K562 (cell line): Measurements from ENCODE around the gene TRAPPC5. TPM values are rescaled to one million over a fixed set of nuclear protein-coding genes. Genes with fewer than 3 reads are reported as not detected.
A peak's percentile ranks its signal among the peaks of the same experiment; 100 is the strongest.

Source experiments
- ATF7 ChIP-seq: fragments of 450-650 bp; IDR thresholded peaks from 2 replicates; pipeline ENCODE4 v1.7.1; 2014; ENCODE audit warnings: mild to moderate bottlenecking, moderate library complexity
- CBFB ChIP-seq: sonication (generic); formaldehyde crosslinking; IDR thresholded peaks from 2 replicates; pipeline ENCODE4 v1.4.0; 2020; ENCODE audit warnings: mild to moderate bottlenecking, missing genetic modification reagents
- CGGBP1 ChIP-seq: fragments of 250-450 bp; sonication (Bioruptor Pico); IDR thresholded peaks from 2 replicates; pipeline ENCODE4 v1.9.0; 2021; ENCODE audit warnings: mild to moderate bottlenecking
- ELF2 ChIP-seq: fragments of 250-450 bp; sonication (Bioruptor Pico); IDR thresholded peaks from 2 replicates; pipeline ENCODE4 v1.5.0; 2021; ENCODE audit warnings: mild to moderate bottlenecking
- FOXK1 ChIP-seq: sonication (generic); formaldehyde crosslinking; IDR thresholded peaks from 2 replicates; pipeline ENCODE4 v1.8.0; 2022; ENCODE audit warnings: missing genetic modification reagents, mild to moderate bottlenecking, borderline replicate concordance
- FOXK2 ChIP-seq, 2 experiments: fragments of 450-650 bp; IDR thresholded peaks in 1 of 2; conservative IDR thresholded peaks in 1 of 2; 2 replicates each; pipeline ENCODE4 v1.6.1; 2016; ENCODE audit warnings: low read depth in 2 of 2, mild to moderate bottlenecking in 1 of 2
- HEY1 ChIP-seq: fragments of 250-450 bp; sonication (Bioruptor Pico); IDR thresholded peaks from 2 replicates; pipeline ENCODE4 v1.5.0; 2020; ENCODE audit warnings: mild to moderate bottlenecking, moderate library complexity, borderline replicate concordance
- HNRNPH1 ChIP-seq: fragments of 200-400 bp; formaldehyde crosslinking; optimal IDR thresholded peaks from 2 replicates; pipeline ENCODE3; 2017; ENCODE audit warnings: low read depth, mild to moderate bottlenecking, low read length, moderate library complexity
- MYC ChIP-seq, 2 experiments: fragments of 250-450 bp in 1 of 2; sonication (Bioruptor Pico) in 1 of 2; IDR thresholded peaks; 2 replicates each; pipeline versions ENCODE4 v1.5.1 to v1.6.1; 2012 to 2021; ENCODE audit warnings: low read depth in 2 of 2, borderline replicate concordance in 1 of 2, improper control_type of control experiment in 1 of 2, low read length in 1 of 2, mild to moderate bottlenecking in 1 of 2, moderate library complexity in 1 of 2
- NR1H2 ChIP-seq: sonication (generic); formaldehyde crosslinking; IDR thresholded peaks from 2 replicates; pipeline ENCODE4 v1.4.0; 2020; ENCODE audit warnings: mild to moderate bottlenecking, missing genetic modification reagents
- NR2C2 ChIP-seq, 2 experiments: fragments of 200-800 bp in 1 of 2; sonication (Bioruptor generic) in 1 of 2; sonication (generic) in 1 of 2; formaldehyde crosslinking in 1 of 2; IDR thresholded peaks; 2 replicates each; pipeline versions ENCODE4 v1.6.1 to v1.8.0; 2016 to 2022; ENCODE audit warnings: mild to moderate bottlenecking in 1 of 2, missing compliant biosample characterization in 1 of 2, missing genetic modification characterization in 1 of 2, missing genetic modification reagents in 1 of 2
- PRMT5 ChIP-seq: sonication (generic); formaldehyde crosslinking; IDR thresholded peaks from 2 replicates; pipeline ENCODE4 v1.5.0; 2020; ENCODE audit warnings: missing genetic modification reagents
- SPI1 ChIP-seq: IDR thresholded peaks from 2 replicates; pipeline ENCODE4 v1.6.1; 2011; ENCODE audit warnings: low read depth, low read length, control low read depth, borderline replicate concordance
- ZKSCAN3 ChIP-seq: fragments of 250-450 bp; sonication (Bioruptor Pico); IDR thresholded peaks from 2 replicates; pipeline ENCODE4 v1.4.0; 2020
- ZNF12 ChIP-seq: sonication (generic); formaldehyde crosslinking; IDR thresholded peaks from 2 replicates; pipeline ENCODE4 v1.4.0; 2020; ENCODE audit warnings: mild to moderate bottlenecking, missing genetic modification reagents
- ZNF174 ChIP-seq: fragments of 250-450 bp; sonication (Bioruptor Pico); IDR thresholded peaks from 2 replicates; pipeline ENCODE4 v1.4.0; 2020; ENCODE audit warnings: mild to moderate bottlenecking
- ZNF217 ChIP-seq: sonication (generic); formaldehyde crosslinking; IDR thresholded peaks from 2 replicates; pipeline ENCODE4 v1.8.0; 2022; ENCODE audit warnings: mild to moderate bottlenecking, missing genetic modification reagents
- ZNF507 ChIP-seq: conservative IDR thresholded peaks from 2 replicates; pipeline ENCODE4 v1.6.1; 2017; ENCODE audit warnings: missing genetic modification characterization, missing compliant biosample characterization
- polyA plus RNA-seq, 8 experiments: library from polyadenylated mRNA; depleted of rRNA in 4 of 8; stranded (reverse) in 5 of 8; unstranded in 3 of 8; fragments of >200 nt; fragmentation: Nextera tagmentation in 2 of 8; fragmentation: Illumina TruSeq in 1 of 8; extraction: Ambion mirVana in 2 of 8; extraction: Trizol in 1 of 8; gene quantifications; 2 replicates each; pipeline versions ENCODE4 v1.2.1 to v1.2.3, GENCODE V29; 2011 to 2014; ENCODE audit warnings: inconsistent platforms in 1 of 8, missing spikeins in 1 of 8
- total RNA-seq, 7 experiments: library from RNA; depleted of rRNA in 6 of 7; stranded (reverse); fragments of >200 nt in 6 of 7; fragmentation: Illumina TruSeq in 2 of 7; extraction: Trizol in 2 of 7; gene quantifications; 2 replicates each; pipeline versions ENCODE4 v1.2.1 to v1.2.3, GENCODE V29; 2011 to 2021; ENCODE audit warnings: low replicate concordance in 1 of 7
- TF ChIP-seq, protein P1 (sequence below): sonication (generic); formaldehyde crosslinking; IDR thresholded peaks from 2 replicates; pipeline ENCODE4 v1.8.0; 2023; ENCODE audit warnings: missing genetic modification reagents, mild to moderate bottlenecking, borderline replicate concordance
- TF ChIP-seq, protein P2 (sequence below): fragments of 250-450 bp; sonication (Bioruptor Pico); IDR thresholded peaks from 2 replicates; pipeline ENCODE4 v1.4.0; 2020; ENCODE audit warnings: mild to moderate bottlenecking, moderate library complexity, borderline replicate concordance

The TRAPPC5 gene
- total and polyA plus RNA-seq, 9 of the 15 experiments (the other 6 are each of a cell fraction or from before 2014, with no cell fraction given) = 2.0 to 76.9 (median 29.3) TPM

DNA sequence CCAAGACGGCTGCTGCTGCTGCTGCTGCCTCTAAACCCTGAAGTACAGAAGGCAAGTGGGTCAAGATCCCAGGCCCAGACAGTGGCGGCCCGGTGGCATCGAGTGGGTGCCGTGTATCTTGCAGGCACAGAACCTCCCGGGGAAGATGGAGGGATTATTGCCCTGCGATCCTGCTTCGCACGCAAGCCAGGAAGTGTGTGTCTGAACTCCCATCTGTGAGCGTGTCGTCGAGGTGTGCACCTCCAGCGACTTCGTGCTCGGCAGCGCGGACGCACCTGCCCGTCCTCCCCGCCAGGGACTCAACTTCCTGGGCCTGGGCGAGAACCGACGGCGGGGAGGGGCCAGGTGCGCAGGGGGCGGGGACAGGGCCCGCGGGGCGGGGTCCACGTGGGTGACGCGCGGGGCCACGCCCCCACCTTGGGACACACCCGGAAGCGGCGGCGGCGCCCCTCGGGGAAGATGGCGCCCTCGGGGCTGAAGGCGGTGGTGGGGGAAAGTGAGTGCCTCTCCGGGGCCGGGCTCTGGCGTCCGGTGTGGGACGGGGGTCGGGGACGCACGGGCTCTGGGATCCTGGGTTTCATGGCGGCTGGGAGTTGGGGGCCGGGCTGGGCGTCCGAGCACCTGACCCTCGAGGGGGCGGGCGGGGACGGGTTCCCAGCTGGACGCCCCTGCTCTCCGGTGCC, 43.8 kb upstream of the TRAPPC5 start, which contains the start of gene STXBP2 (continued):
- TF ChIP-seq ZNF217 (CRISPR knock-in tag) (no peak), CGGBP1 (no peak), HEY1 (no peak), ELF2 (peak; percentile 94), ATF7 (no peak), ZKSCAN3 (CRISPR knock-in tag) (no peak), ZNF507 (tag) (no peak), FOXK2 (conservative IDR thresholded peaks at IDR 0.05 in 1 of 2, IDR thresholded peaks at IDR 0.05 in 1 of 2; ENCODE audit: low read depth in 2 of 2) (no peak), MYC (IDR thresholded peaks at IDR 0.05; ENCODE audit: low read depth, low read length) (peak; percentile 38; the same call in 1 of the 2 replicates), MYC (CRISPR knock-in tag; IDR thresholded peaks at IDR 0.05; ENCODE audit: borderline replicate concordance, low read depth) (no peak), ZNF12 (CRISPR knock-in tag) (no peak), NR1H2 (no peak), PRMT5 (CRISPR knock-in tag) (no peak), NR2C2 (CRISPR knock-in tag; IDR thresholded peaks at IDR 0.05) (peak; percentile 51; the same call in 1 of the 2 replicates), NR2C2 (tag; IDR thresholded peaks at IDR 0.05) (0 out of 2 replicates have a peak, but pooled peaks have one; percentile 8), SPI1 (no peak), CBFB (CRISPR knock-in tag) (no peak), ZNF174 (CRISPR knock-in tag) (no peak), HNRNPH1 (no peak), FOXK1 (CRISPR knock-in tag) (no peak)
- TF ChIP-seq, protein P1, sequence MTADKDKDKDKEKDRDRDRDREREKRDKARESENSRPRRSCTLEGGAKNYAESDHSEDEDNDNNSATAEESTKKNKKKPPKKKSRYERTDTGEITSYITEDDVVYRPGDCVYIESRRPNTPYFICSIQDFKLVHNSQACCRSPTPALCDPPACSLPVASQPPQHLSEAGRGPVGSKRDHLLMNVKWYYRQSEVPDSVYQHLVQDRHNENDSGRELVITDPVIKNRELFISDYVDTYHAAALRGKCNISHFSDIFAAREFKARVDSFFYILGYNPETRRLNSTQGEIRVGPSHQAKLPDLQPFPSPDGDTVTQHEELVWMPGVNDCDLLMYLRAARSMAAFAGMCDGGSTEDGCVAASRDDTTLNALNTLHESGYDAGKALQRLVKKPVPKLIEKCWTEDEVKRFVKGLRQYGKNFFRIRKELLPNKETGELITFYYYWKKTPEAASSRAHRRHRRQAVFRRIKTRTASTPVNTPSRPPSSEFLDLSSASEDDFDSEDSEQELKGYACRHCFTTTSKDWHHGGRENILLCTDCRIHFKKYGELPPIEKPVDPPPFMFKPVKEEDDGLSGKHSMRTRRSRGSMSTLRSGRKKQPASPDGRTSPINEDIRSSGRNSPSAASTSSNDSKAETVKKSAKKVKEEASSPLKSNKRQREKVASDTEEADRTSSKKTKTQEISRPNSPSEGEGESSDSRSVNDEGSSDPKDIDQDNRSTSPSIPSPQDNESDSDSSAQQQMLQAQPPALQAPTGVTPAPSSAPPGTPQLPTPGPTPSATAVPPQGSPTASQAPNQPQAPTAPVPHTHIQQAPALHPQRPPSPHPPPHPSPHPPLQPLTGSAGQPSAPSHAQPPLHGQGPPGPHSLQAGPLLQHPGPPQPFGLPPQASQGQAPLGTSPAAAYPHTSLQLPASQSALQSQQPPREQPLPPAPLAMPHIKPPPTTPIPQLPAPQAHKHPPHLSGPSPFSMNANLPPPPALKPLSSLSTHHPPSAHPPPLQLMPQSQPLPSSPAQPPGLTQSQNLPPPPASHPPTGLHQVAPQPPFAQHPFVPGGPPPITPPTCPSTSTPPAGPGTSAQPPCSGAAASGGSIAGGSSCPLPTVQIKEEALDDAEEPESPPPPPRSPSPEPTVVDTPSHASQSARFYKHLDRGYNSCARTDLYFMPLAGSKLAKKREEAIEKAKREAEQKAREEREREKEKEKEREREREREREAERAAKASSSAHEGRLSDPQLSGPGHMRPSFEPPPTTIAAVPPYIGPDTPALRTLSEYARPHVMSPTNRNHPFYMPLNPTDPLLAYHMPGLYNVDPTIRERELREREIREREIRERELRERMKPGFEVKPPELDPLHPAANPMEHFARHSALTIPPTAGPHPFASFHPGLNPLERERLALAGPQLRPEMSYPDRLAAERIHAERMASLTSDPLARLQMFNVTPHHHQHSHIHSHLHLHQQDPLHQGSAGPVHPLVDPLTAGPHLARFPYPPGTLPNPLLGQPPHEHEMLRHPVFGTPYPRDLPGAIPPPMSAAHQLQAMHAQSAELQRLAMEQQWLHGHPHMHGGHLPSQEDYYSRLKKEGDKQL (CRISPR knock-in tag) = no peak
- TF ChIP-seq, protein P2, sequence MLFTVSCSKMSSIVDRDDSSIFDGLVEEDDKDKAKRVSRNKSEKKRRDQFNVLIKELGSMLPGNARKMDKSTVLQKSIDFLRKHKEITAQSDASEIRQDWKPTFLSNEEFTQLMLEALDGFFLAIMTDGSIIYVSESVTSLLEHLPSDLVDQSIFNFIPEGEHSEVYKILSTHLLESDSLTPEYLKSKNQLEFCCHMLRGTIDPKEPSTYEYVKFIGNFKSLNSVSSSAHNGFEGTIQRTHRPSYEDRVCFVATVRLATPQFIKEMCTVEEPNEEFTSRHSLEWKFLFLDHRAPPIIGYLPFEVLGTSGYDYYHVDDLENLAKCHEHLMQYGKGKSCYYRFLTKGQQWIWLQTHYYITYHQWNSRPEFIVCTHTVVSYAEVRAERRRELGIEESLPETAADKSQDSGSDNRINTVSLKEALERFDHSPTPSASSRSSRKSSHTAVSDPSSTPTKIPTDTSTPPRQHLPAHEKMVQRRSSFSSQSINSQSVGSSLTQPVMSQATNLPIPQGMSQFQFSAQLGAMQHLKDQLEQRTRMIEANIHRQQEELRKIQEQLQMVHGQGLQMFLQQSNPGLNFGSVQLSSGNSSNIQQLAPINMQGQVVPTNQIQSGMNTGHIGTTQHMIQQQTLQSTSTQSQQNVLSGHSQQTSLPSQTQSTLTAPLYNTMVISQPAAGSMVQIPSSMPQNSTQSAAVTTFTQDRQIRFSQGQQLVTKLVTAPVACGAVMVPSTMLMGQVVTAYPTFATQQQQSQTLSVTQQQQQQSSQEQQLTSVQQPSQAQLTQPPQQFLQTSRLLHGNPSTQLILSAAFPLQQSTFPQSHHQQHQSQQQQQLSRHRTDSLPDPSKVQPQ (CRISPR knock-in tag) = no peak
